HG03442 (cell line): ENCODE results near the gene CELSR3.

Experiments used
- ATAC-seq: cut with Tn5 transposase; IDR thresholded peaks from one replicate; pipeline ENCODE4 v1.9.1; 2021; ENCODE audit warnings: mild to moderate bottlenecking, moderate library complexity; ENCODE audit not compliant: unreplicated experiment

Gene CELSR3

GRCh38 chr3:48663489-48664312 lies 1.0 kb upstream of the CELSR3 start:
- peak; percentile 75 for ATAC-seq

- ATAC-seq = no peak
Observed at GRCh38 chr3:48662145-48662752, 437 bp downstream of the CELSR3 start.

- ATAC-seq = no peak
Observed at GRCh38 chr3:48661501-48662144, 1.1 kb downstream of the CELSR3 start.

GRCh38 chr3:48660800-48661400 lies 1.8 kb downstream of the CELSR3 start:
- ATAC-seq = no peak

GRCh38 chr3:48656841-48657281 lies 5.8 kb downstream of the CELSR3 start:
- no peak for ATAC-seq

GRCh38 chr3:48656061-48656840 lies 6.4 kb downstream of the CELSR3 start:
- ATAC-seq = peak; percentile 49

GRCh38 chr3:48655606-48656005 lies 7.1 kb downstream of the CELSR3 start:
- no peak for ATAC-seq

GRCh38 chr3:48655063-48655462 lies 7.6 kb downstream of the CELSR3 start:
- ATAC-seq = no peak

- no peak for ATAC-seq
Observed at GRCh38 chr3:48652923-48653715, 9.6 kb downstream of the CELSR3 start.

- ATAC-seq = no peak
Observed at GRCh38 chr3:48651771-48652170, 10.9 kb downstream of the CELSR3 start.

GRCh38 chr3:48650723-48651122 lies 12.0 kb downstream of the CELSR3 start:
- ATAC-seq = no peak

GRCh38 chr3:48648188-48648850 lies 14.4 kb downstream of the CELSR3 start:
- ATAC-seq = no peak

GRCh38 chr3:48647714-48648113 lies 15.0 kb downstream of the CELSR3 start:
- ATAC-seq = no peak

GRCh38 chr3:48644898-48645760 lies 17.6 kb downstream of the CELSR3 start:
- no peak for ATAC-seq

- no peak for ATAC-seq
Observed at GRCh38 chr3:48642605-48643004, 20.1 kb downstream of the CELSR3 start.

GRCh38 chr3:48641396-48641795 lies 21.3 kb downstream of the CELSR3 start:
- ATAC-seq = no peak

GRCh38 chr3:48639944-48640606 lies 22.6 kb downstream of the CELSR3 start:
- ATAC-seq = no peak

GRCh38 chr3:48637305-48637704 lies 25.4 kb downstream of the CELSR3 start:
- ATAC-seq = no peak
